Neural progenitor cell (in vitro differentiated cells): ENCODE measurements around the gene SCGN.

Experiments
- EZH2phosphoT487 ChIP-seq: fragments of 200-600 bp; sonication (generic); IDR thresholded peaks from 2 replicates; pipeline ENCODE4 v1.6.1; 2017; ENCODE audit warnings: antibody characterized with exemption
- TF ChIP-seq, protein P1 (sequence below): fragments of 200-600 bp; sonication (generic); IDR thresholded peaks from 2 replicates; pipeline ENCODE4 v1.5.1; 2017; ENCODE audit warnings: antibody characterized with exemption, mild to moderate bottlenecking

DNA sequence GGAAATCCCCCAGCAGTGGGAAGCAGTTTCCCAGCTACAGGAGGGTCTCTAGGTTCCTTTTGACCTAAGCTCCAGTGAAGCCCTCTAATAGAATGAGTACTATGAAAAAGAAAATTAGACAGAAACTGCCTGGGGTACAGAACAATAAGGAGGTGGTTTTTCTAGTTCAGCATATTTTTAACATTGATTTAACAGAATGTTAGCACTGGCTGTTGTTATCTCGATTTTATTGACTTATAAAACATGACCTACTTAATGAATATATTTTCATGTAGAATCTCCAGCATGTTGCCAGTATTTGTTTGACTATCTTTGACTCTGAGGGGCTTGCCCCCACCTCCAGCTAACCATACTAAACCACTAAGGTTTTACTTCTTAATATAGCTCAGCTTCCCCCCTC lies 19.6 kb downstream of the SCGN start:
- TF ChIP-seq, protein P1, sequence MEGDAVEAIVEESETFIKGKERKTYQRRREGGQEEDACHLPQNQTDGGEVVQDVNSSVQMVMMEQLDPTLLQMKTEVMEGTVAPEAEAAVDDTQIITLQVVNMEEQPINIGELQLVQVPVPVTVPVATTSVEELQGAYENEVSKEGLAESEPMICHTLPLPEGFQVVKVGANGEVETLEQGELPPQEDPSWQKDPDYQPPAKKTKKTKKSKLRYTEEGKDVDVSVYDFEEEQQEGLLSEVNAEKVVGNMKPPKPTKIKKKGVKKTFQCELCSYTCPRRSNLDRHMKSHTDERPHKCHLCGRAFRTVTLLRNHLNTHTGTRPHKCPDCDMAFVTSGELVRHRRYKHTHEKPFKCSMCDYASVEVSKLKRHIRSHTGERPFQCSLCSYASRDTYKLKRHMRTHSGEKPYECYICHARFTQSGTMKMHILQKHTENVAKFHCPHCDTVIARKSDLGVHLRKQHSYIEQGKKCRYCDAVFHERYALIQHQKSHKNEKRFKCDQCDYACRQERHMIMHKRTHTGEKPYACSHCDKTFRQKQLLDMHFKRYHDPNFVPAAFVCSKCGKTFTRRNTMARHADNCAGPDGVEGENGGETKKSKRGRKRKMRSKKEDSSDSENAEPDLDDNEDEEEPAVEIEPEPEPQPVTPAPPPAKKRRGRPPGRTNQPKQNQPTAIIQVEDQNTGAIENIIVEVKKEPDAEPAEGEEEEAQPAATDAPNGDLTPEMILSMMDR, result no peak
- no peak for TF ChIP-seq EZH2phosphoT487
